ENCODE results near the gene BCO2.

The BCO2 gene

GRCh38 chr11:112268406-112268805, 93.1 kb downstream of the BCO2 start:
- Histone ChIP-seq H3K36me3 (ENCODE audit: control insufficient read depth in 2 of 2, insufficient read depth in 1 of 2, low read length in 2 of 2) (no peaks in the 10 kb centered on the region), H3K27ac (ENCODE audit: extremely low read depth, low read depth, low read length) (no peak overlapping the region), H3K4me1 (ENCODE audit: control insufficient read depth, insufficient read depth, low read length) (no peaks in the 10 kb centered on the region), H3K9me3 (ENCODE audit: control insufficient read depth, insufficient read depth, low read depth, low read length) (no peaks in the 10 kb centered on the region), H3K4me3 (ENCODE audit: low read depth, low read length) (no peak overlapping the region)
- ChIA-PET CTCF (interaction anchor here (0.5 to 2.1 kb wide), 3 partner anchors 47 to 1264 kb away, joined by 3 to 5 read pairs (median 4); no protein-coding TSS in a partner anchor), POLR2A (no interaction called here)
- TF ChIP-seq ZNF76 (tag by site-specific recombination; IDR thresholded peaks at IDR 0.05; ENCODE audit: borderline replicate concordance, low read depth) (no peak), ZNF473 (tag by site-specific recombination; IDR thresholded peaks at IDR 0.05) (no peak), ATF2 (tag by site-specific recombination; IDR thresholded peaks at IDR 0.05; ENCODE audit: low read depth) (no peak)
